GM12878 (cell line): ENCODE results near the gene GSTA4.
"Not testable (repeated sequence)": the region's sequence is repeated elsewhere in the genome, so short reads cannot be mapped to it uniquely, and the experiment has no call there.

Experiments
- ATF2 ChIP-seq: IDR thresholded peaks from 2 replicates; pipeline ENCODE4 v1.6.1; 2012; ENCODE audit warnings: low read length, inconsistent platforms
- BCL3 ChIP-seq: IDR thresholded peaks from 2 replicates; pipeline ENCODE4 v1.6.1; 2011; ENCODE audit warnings: borderline replicate concordance, low read depth, mild to moderate bottlenecking, moderate library complexity, low read length; ENCODE audit not compliant: insufficient read depth, poor library complexity, severe bottlenecking
- USF1 ChIP-seq: IDR thresholded peaks from 2 replicates; pipeline ENCODE4 v1.6.1; 2011; ENCODE audit warnings: borderline replicate concordance, low read depth, mild to moderate bottlenecking, moderate library complexity, mixed read lengths, low read length; ENCODE audit not compliant: insufficient read depth; ENCODE audit errors: extremely low read length
- YBX1 ChIP-seq: fragments of 450-650 bp; IDR thresholded peaks from 2 replicates; pipeline ENCODE4 v1.6.1; 2016; ENCODE audit warnings: antibody characterized with exemption
- TF ChIP-seq, protein P1 (sequence below): IDR thresholded peaks from 2 replicates; pipeline ENCODE4 v1.6.1; 2012; ENCODE audit warnings: mild to moderate bottlenecking, low read depth, low read length

GRCh38 chr6:52995089-52995912 lies at the start of gene GSTA4:
- TF ChIP-seq, protein P1, sequence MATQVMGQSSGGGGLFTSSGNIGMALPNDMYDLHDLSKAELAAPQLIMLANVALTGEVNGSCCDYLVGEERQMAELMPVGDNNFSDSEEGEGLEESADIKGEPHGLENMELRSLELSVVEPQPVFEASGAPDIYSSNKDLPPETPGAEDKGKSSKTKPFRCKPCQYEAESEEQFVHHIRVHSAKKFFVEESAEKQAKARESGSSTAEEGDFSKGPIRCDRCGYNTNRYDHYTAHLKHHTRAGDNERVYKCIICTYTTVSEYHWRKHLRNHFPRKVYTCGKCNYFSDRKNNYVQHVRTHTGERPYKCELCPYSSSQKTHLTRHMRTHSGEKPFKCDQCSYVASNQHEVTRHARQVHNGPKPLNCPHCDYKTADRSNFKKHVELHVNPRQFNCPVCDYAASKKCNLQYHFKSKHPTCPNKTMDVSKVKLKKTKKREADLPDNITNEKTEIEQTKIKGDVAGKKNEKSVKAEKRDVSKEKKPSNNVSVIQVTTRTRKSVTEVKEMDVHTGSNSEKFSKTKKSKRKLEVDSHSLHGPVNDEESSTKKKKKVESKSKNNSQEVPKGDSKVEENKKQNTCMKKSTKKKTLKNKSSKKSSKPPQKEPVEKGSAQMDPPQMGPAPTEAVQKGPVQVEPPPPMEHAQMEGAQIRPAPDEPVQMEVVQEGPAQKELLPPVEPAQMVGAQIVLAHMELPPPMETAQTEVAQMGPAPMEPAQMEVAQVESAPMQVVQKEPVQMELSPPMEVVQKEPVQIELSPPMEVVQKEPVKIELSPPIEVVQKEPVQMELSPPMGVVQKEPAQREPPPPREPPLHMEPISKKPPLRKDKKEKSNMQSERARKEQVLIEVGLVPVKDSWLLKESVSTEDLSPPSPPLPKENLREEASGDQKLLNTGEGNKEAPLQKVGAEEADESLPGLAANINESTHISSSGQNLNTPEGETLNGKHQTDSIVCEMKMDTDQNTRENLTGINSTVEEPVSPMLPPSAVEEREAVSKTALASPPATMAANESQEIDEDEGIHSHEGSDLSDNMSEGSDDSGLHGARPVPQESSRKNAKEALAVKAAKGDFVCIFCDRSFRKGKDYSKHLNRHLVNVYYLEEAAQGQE, result not testable (repeated sequence)
- not testable (repeated sequence) for TF ChIP-seq BCL3, USF1, YBX1
- peak; percentile 73; the same call in 1 of the 2 replicates for TF ChIP-seq ATF2
